SK-N-MC (cell line): ENCODE measurements around the gene SNX25.

Experiments
- EZH2 ChIP-seq: fragments of 200-600 bp; sonication (generic); IDR thresholded peaks from one replicate; pipeline ENCODE4 v1.6.1; 2017; ENCODE audit warnings: antibody characterized with exemption
- POLR2AphosphoS5 ChIP-seq: IDR thresholded peaks from 2 replicates; pipeline ENCODE4 v1.6.1; 2012; ENCODE audit warnings: mild to moderate bottlenecking, low read depth, low read length, borderline replicate concordance

GRCh38 chr4:185219551-185220344 lies 10.3 kb downstream of the SNX25 start:
- TF ChIP-seq POLR2AphosphoS5 (peak; percentile 67; the same call in 1 of the 2 replicates), EZH2 (no peak)
